HL-60 (cell line): ENCODE measurements around the gene SEMA7A.

Source experiments
- DNase-seq, 2 experiments: peaks; one replicate each; pipeline ENCODE4 v3.0.0-alpha.2; 2010 to 2020; ENCODE audit warnings: low read depth in 1 of 2, low spot score in 1 of 2
- H3K27ac ChIP-seq: fragments of 250-450 bp; sonication (Bioruptor Pico); replicated peaks from 2 replicates; pipeline ENCODE4 v1.5.1; 2020; ENCODE audit warnings: mild to moderate bottlenecking, moderate library complexity
- H3K27me3 ChIP-seq: fragments of 250-450 bp; sonication (Bioruptor Pico); 2 replicates; pipeline ENCODE4 v1.5.1; 2021; ENCODE audit warnings: mild to moderate bottlenecking, moderate library complexity; ENCODE audit not compliant: insufficient read depth, poor library complexity, severe bottlenecking
- H3K4me3 ChIP-seq: replicated peaks from 2 replicates; pipeline ENCODE4 v1.5.1; 2011; ENCODE audit warnings: mild to moderate bottlenecking, control low read depth, low read length; ENCODE audit not compliant: insufficient read depth
- GABPA ChIP-seq: IDR thresholded peaks from 2 replicates; pipeline ENCODE4 v1.6.1; 2012; ENCODE audit warnings: low read depth
- POLR2AphosphoS5 ChIP-seq: IDR thresholded peaks from 2 replicates; pipeline ENCODE4 v1.6.1; 2012; ENCODE audit warnings: low read depth
- SPI1 ChIP-seq: IDR thresholded peaks from 2 replicates; pipeline ENCODE4 v1.6.1; 2012; ENCODE audit warnings: low read depth, mild to moderate bottlenecking, borderline replicate concordance
- TF ChIP-seq, protein P1 (sequence below): IDR thresholded peaks from one replicate; pipeline ENCODE4 v1.5.1; 2011; ENCODE audit warnings: low read length, control low read depth, inconsistent platforms; ENCODE audit not compliant: insufficient read depth
- TF ChIP-seq, protein P2 (sequence below): IDR thresholded peaks from 2 replicates; pipeline ENCODE4 v1.6.1; 2012; ENCODE audit warnings: low read depth; ENCODE audit not compliant: insufficient replicate concordance

The SEMA7A gene

DNA sequence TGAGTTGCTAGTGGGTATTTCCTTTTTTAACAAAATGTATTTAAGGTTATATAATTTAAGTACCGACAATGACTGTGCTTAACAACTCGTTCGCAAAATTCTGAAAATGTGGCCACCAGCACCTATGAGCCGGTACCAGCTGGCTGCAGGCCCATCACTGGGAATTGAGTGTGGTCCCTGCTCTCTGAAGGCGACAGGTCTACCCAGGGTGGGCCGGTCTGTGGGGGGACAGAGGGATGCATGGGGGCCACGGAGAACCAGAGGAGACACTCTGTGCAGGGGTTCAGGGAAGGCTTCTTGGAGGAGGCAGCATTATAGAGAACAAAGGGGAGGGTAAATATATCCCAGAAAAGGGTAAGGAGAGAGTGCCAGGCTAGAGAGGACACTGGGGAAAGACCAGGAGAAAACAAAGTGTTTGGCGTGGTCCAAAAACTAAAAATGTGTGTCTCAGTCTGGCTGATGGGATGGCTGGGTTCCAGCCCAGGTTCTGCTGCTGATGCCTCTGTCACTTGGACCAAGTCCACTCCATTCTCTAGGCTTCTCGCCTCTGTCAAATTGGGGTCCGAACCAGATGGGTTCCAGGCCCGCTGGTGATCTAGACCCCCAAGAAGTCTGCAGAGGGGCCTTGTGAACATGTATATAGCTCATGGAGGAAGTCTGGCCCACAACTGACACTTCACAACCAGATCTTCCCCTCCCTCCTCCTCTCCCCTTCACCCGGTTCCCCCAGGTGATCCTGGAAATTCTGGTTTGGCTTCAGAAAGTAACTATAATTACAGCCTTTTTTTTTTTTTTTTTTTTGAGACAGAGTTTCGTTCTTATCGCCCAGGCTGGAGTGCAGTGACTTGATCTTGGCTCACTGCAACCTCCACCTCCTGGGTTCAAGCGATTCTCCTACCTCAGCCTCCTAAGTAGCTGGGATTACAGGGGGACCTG is 55.7 kb downstream of the SEMA7A start:
- no peak for TF ChIP-seq POLR2AphosphoS5
- TF ChIP-seq SPI1, result no peak
- TF ChIP-seq, protein P1, sequence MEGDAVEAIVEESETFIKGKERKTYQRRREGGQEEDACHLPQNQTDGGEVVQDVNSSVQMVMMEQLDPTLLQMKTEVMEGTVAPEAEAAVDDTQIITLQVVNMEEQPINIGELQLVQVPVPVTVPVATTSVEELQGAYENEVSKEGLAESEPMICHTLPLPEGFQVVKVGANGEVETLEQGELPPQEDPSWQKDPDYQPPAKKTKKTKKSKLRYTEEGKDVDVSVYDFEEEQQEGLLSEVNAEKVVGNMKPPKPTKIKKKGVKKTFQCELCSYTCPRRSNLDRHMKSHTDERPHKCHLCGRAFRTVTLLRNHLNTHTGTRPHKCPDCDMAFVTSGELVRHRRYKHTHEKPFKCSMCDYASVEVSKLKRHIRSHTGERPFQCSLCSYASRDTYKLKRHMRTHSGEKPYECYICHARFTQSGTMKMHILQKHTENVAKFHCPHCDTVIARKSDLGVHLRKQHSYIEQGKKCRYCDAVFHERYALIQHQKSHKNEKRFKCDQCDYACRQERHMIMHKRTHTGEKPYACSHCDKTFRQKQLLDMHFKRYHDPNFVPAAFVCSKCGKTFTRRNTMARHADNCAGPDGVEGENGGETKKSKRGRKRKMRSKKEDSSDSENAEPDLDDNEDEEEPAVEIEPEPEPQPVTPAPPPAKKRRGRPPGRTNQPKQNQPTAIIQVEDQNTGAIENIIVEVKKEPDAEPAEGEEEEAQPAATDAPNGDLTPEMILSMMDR, result no peak
- no peak for TF ChIP-seq GABPA
- TF ChIP-seq, protein P2, sequence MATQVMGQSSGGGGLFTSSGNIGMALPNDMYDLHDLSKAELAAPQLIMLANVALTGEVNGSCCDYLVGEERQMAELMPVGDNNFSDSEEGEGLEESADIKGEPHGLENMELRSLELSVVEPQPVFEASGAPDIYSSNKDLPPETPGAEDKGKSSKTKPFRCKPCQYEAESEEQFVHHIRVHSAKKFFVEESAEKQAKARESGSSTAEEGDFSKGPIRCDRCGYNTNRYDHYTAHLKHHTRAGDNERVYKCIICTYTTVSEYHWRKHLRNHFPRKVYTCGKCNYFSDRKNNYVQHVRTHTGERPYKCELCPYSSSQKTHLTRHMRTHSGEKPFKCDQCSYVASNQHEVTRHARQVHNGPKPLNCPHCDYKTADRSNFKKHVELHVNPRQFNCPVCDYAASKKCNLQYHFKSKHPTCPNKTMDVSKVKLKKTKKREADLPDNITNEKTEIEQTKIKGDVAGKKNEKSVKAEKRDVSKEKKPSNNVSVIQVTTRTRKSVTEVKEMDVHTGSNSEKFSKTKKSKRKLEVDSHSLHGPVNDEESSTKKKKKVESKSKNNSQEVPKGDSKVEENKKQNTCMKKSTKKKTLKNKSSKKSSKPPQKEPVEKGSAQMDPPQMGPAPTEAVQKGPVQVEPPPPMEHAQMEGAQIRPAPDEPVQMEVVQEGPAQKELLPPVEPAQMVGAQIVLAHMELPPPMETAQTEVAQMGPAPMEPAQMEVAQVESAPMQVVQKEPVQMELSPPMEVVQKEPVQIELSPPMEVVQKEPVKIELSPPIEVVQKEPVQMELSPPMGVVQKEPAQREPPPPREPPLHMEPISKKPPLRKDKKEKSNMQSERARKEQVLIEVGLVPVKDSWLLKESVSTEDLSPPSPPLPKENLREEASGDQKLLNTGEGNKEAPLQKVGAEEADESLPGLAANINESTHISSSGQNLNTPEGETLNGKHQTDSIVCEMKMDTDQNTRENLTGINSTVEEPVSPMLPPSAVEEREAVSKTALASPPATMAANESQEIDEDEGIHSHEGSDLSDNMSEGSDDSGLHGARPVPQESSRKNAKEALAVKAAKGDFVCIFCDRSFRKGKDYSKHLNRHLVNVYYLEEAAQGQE, result no peak
- Histone ChIP-seq H3K27ac (no peak overlapping the region), H3K27me3 (no peaks in the 10 kb centered on the region), H3K4me3 (no peak overlapping the region)
- no peak for DNase-seq

DNA sequence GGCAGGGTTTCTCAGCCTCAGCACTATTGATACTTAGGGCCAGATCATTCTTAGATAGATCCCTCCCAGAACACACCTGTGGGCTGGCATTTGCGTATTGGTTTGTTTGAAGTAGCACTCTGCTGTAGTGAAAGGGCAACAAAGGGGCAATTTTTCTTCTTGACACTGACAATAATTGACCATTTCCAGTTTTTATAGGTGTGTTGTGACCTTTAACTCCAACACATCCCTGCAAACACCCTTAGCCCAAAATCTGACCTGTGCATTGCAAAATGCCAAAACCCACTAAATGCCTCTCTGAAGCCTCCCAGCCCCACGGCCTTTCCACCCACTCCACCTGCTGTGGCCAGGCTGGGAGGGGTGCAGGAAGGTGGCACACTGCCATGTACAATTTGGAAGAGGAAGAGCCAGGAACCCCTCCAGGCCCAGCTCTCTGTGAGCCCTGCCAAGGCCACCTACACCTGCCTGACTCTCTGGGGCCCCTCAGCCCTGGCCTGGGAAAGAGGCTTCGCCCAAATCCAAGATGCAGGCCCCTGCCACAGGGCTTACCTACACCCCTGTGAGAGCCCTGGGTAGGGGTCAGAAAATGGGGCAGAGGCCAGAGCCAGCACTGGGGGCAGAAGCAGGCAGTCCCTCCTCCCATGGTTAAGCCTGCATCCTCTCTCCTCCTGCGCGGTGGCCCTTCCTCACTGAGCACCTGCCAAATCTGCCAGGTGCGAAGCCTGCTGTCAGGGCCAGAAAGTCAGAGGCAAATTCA is 56.8 kb downstream of the SEMA7A start:
- H3K27ac ChIP-seq, result no peak overlapping the region
- no peak for DNase-seq
- H3K4me3 ChIP-seq, result no peak overlapping the region
- no peak for TF ChIP-seq POLR2AphosphoS5
- TF ChIP-seq, protein P2, result no peak
- TF ChIP-seq GABPA, result no peak
- no peak for TF ChIP-seq SPI1
- TF ChIP-seq, protein P1, result no peak
- H3K27me3 ChIP-seq, result peaks cover 3% of the 10 kb centered on the region

DNA sequence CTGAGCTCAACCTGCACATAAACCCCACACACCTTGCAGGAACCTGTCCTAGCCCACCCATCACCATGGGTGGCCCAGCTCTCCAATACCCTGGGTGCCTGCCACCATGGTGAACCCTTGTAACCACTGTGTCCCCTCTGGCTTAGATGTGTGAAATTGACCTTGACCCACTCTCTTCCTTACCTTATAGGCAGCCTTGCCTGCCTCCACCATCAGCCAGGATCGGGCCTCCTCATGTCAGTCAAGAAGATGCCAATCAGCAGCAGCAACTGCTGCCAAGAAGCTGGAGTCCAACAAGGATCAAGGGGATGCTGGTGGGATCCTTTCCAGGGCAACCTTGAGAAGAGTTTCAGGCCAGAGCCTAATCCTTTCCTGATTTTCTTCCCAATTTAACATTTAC is 57.5 kb downstream of the SEMA7A start:
- Histone ChIP-seq H3K27me3 (peaks cover 9% of the 10 kb centered on the region), H3K27ac (no peak overlapping the region), H3K4me3 (no peak overlapping the region)
- no peak for DNase-seq
- TF ChIP-seq, protein P2, result no peak
- TF ChIP-seq, protein P1, result no peak
